Bone marrow (tissue), 2 donors: Measurements from ENCODE around the gene GRIN2A.
"Not testable (repeated sequence)": the region's sequence is repeated elsewhere in the genome, so short reads cannot be mapped to it uniquely, and the experiment has no call there.

ENCODE experiments used
- DNase-seq, 2 donors: peaks; one replicate each; lab custom pipeline; 2025; lab: John Stamatoyannopoulos, UW

The GRIN2A gene

DNA sequence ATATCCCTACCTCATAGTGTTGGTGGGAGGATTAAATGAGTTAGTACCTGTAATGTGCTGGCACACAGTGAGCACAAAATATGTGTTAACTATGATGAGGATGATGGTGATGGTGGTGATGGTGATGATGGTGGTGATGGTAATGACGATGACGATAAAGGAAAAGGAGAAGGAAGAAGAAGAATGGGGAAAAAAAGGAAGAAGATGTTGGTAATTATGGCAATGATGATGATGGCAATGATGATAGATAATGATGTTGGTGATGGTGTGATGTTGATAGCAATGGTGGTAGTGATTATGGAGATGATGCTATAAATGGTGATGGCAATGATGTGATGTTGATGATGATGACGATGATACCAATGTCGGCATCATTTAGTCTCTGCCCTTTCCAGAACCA is 270.2 kb downstream of the GRIN2A start:
- no peak for DNase-seq

- DNase-seq = no peak
Observed at GRCh38 chr16:9911231-9911630, 271.0 kb downstream of the GRIN2A start.

GRCh38 chr16:9909072-9909825 is 273.0 kb downstream of the GRIN2A start:
- no peak for DNase-seq

GRCh38 chr16:9908613-9909012 is 273.6 kb downstream of the GRIN2A start:
- DNase-seq = no peak

GRCh38 chr16:9907752-9908151 is 274.5 kb downstream of the GRIN2A start:
- DNase-seq = no peak

- DNase-seq = no peak
Observed at GRCh38 chr16:9906218-9906617, 276.0 kb downstream of the GRIN2A start.

DNA sequence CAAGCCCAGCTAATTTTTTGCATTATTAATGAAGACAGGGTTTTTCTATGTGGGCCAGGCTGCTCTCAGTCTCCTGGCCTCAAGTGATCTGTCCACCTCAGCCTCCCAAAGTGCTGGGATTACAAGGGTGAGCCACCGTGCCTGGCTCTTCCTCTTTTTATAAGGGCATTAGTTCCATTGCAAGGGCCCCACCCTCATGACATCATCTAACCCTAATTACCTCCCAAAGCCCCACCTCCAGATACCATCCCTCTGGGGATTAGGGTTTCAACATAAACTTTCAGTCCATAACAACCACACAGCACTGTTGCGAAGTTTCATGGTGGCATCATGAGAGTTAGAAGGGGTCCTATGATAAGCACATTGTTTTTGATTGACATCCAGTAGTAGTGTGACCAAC is 277.7 kb downstream of the GRIN2A start:
- DNase-seq = no peak

GRCh38 chr16:9900576-9900975 is 281.7 kb downstream of the GRIN2A start:
- DNase-seq = no peak

GRCh38 chr16:9898555-9898954 is 283.7 kb downstream of the GRIN2A start:
- no peak for DNase-seq

- no peak for DNase-seq
Observed at GRCh38 chr16:9898124-9898523, 284.1 kb downstream of the GRIN2A start.

DNA sequence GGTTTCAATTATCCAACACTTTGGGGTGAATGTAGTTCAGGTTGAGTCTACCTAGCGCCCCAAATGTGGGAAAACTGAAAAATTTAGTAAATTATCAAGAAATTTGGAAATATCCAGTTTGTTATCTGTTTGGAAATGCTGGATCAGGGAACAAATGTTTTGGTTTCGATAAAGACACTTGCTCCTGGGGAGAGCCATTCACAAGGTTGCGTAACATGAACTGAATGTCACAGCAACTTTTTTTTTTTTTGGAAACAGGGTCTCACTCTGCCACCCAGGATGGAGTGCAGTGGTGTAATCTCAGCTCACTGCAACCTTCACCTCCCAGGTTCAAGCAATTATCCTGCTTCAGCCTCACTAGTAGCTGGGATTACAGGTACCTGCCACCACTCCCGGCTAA is 286.4 kb downstream of the GRIN2A start:
- no peak for DNase-seq

DNA sequence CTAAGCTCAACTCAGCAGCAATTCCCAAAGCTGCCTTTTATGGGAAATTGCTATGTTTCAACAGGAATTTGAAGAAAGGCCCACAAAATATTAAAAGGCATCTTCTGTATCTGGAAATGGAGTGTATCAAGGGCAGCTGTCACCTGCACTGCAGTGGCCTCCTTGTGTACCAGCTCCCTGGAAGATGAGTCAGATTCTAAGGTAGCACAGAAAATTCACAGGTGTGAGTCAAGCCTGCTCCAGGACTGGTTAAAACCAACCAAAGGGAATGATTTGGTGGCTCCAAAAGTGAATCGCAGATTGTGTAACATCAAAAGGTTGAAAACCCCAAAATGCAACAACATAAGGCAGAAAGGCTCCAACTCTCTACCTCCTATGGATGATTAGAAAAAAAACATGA is 296.4 kb downstream of the GRIN2A start:
- no peak for DNase-seq

DNA sequence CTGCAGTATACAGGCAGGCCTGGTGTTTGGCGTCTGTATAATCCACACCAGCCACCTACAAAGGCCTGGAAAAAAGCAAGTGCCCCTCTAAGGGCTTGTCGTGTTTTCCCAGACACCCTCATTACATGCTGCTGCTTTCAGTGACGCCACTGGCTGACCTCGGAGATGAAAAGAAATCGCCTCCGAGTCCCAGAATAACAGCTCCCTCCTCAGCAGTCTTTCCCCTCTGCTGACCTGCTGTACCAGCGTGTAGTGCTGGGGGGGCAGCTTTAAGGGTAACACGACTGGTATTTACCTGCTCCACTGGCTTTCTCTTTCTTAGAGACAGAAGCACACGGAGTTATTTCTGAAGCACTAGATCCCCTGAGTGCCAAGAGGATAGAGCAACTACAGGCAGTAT is 296.8 kb downstream of the GRIN2A start:
- DNase-seq = no peak

GRCh38 chr16:9875981-9876380 is 306.2 kb downstream of the GRIN2A start:
- not testable (repeated sequence) for DNase-seq

GRCh38 chr16:9874219-9874618 is 308.0 kb downstream of the GRIN2A start:
- DNase-seq = no peak

DNA sequence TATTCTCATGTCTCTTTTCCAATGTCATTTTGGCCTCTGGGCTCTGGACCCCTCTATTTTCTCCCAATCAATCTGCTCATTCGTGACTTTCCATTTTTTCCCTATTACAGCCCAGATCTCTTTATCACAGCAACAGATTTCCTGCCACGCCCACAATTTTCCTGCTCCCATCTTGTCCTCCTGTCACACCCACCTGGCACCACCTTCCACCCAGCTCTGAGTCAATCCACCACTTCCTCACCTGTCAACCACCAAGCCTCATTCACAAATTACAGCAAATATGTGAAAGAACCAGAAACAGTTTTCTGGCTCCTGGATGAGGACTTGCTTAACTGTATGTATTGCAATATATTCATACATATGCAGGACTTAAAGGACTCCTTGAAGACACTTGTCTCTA is 311.3 kb downstream of the GRIN2A start:
- DNase-seq = no peak

- no peak for DNase-seq
Observed at GRCh38 chr16:9869776-9870175, 312.5 kb downstream of the GRIN2A start.

- DNase-seq = no peak
Observed at GRCh38 chr16:9868606-9869149, 313.6 kb downstream of the GRIN2A start.

DNA sequence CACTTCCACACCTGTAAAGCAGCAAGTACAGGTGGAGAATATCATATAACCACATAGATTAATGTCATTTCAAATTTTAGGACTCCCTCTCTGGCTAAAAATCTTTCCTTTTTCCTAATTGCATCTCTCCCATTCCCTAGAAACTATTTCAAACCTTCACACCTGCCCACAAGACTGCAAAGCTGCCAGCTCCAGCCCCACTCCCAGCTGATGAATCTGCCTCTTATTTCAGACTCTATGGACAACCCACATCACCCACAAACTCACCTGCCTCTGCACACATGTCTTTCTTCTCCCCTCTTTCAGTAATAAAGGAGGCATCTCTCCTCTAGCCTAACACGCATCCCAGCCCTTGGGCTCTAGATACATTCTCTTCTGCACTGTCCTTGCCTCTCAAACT is 315.1 kb downstream of the GRIN2A start:
- no peak for DNase-seq

- no peak for DNase-seq
Observed at GRCh38 chr16:9864461-9864860, 317.8 kb downstream of the GRIN2A start.

DNA sequence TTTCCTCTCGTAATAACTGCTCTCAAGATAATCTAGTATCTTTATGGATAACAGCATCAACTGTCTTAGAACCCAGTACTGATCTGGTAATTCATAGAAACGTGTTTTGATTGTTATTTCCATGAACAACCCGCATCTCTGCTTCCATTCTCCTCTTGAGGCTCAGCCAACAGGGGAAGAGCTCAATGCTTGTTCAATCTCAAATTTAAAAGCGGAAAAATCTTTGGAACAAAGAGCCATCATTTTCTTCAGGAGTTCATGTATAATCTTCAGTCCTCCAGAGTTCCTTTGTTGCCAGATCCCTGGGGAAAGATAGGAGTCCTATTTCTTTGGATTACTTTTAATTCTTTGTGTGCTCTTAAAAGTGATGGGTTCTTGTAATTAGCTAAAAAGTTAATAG is 319.9 kb downstream of the GRIN2A start:
- no peak for DNase-seq

- no peak for DNase-seq
Observed at GRCh38 chr16:9860876-9861275, 321.4 kb downstream of the GRIN2A start.

DNA sequence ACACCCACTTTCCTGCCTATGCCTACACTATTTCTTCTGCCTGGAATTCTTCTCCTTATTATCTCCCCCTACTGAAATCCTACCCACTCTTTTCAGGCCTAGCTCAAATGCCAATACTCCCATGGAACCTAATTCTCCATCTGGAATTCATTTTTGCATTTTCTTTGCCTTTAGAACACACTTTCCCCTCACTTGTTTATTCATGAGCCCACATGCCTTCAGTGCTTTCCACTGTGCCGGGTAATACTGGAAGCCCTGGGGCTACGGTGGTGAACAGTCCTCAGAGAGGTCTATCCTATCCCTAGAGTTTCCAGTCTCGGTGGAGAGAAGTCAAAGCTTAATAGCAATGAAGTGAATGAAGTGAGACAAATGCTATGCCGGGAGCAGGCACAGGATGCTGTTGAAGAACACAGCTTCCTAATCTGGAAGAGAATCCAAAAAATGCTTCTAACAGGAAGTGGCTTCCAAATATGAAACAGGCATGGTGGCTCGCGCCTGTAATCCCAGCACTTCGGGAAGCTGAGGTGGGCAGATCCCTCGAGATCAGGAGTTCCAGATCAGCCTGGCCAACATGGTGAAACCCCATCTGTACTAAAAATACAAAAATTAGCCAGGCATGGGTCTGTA is 322.4 kb downstream of the GRIN2A start:
- no peak for DNase-seq

GRCh38 chr16:9854675-9855074 is 327.6 kb downstream of the GRIN2A start:
- DNase-seq = no peak
